ENCODE results near the gene TATDN3.
A peak's percentile ranks its signal among the peaks of the same experiment; 100 is the strongest.

Gene TATDN3

GRCh38 chr1:212780759-212781158 lies 10.9 kb upstream of the TATDN3 start:
- no peak overlapping the region for H3K4me3 ChIP-seq (ENCODE audit: low read depth, low read length)
- DNase-seq (ENCODE audit: low read depth) = no peak
- TF ChIP-seq, protein P1, sequence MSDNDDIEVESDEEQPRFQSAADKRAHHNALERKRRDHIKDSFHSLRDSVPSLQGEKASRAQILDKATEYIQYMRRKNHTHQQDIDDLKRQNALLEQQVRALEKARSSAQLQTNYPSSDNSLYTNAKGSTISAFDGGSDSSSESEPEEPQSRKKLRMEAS (IDR thresholded peaks at IDR 0.05; ENCODE audit: low read depth, low read length) = no peak
- no peak for TF ChIP-seq POLR2A (IDR thresholded peaks at IDR 0.05; ENCODE audit: extremely low read depth, insufficient read length)
- TF ChIP-seq MYC (IDR thresholded peaks at IDR 0.05; ENCODE audit: low read depth, low read length) = no peak
- TF ChIP-seq, protein P2, sequence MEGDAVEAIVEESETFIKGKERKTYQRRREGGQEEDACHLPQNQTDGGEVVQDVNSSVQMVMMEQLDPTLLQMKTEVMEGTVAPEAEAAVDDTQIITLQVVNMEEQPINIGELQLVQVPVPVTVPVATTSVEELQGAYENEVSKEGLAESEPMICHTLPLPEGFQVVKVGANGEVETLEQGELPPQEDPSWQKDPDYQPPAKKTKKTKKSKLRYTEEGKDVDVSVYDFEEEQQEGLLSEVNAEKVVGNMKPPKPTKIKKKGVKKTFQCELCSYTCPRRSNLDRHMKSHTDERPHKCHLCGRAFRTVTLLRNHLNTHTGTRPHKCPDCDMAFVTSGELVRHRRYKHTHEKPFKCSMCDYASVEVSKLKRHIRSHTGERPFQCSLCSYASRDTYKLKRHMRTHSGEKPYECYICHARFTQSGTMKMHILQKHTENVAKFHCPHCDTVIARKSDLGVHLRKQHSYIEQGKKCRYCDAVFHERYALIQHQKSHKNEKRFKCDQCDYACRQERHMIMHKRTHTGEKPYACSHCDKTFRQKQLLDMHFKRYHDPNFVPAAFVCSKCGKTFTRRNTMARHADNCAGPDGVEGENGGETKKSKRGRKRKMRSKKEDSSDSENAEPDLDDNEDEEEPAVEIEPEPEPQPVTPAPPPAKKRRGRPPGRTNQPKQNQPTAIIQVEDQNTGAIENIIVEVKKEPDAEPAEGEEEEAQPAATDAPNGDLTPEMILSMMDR (IDR thresholded peaks at IDR 0.05; ENCODE audit: low read depth, low read length) = no peak

DNA sequence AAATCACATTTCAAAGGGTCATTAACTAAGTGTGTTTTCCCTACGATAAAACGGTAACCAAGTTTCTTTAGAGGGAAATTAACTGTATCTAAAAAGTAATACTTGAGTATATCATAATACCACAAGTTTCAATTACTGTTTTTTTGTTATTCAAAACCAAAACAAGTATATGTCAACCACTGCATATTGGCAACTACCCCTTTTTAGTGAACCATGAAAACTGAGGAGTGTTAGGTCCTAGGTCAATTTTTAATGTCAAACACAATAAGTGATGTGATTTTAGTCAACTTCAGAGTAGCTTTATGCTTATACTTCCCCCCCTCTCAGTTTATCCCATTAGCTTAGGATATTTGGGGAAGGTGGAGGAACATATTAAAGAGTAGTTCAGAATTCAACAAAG lies 10.5 kb upstream of the TATDN3 start:
- H3K4me3 ChIP-seq (ENCODE audit: low read depth, low read length) = no peak overlapping the region
- TF ChIP-seq MYC (IDR thresholded peaks at IDR 0.05; ENCODE audit: low read depth, low read length) = no peak
- no peak for DNase-seq (ENCODE audit: low read depth)

GRCh38 chr1:212782422-212783154 lies 9.1 kb upstream of the TATDN3 start:
- DNase-seq (ENCODE audit: low read depth) = peak; percentile 72
- TF ChIP-seq, protein P2 (IDR thresholded peaks at IDR 0.05; ENCODE audit: low read depth, low read length) = peak; percentile 23
- TF ChIP-seq MYC (IDR thresholded peaks at IDR 0.05; ENCODE audit: low read depth, low read length) (no peak), POLR2A (IDR thresholded peaks at IDR 0.05; ENCODE audit: extremely low read depth, insufficient read length) (no peak)
- H3K4me3 ChIP-seq (ENCODE audit: low read depth, low read length) = no peak overlapping the region

DNA sequence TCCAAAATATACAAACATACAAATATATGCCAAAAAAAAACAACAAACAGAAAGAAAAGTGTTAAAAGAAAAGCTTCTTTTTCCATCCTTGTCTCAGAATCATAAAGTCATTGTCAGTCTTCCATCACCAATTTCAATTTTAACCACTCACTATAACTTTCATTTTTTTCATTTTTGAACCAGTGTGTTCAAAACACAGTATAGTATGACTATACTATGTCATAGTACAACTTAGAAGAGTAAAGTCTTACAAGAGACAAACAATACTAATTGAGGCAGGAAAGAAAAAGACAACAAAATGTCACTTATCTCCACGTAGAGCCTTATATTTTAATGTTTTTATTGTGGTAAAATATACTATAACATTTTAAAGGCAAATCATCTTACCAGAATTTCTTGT lies 7.7 kb upstream of the TATDN3 start:
- TF ChIP-seq, protein P2 (IDR thresholded peaks at IDR 0.05; ENCODE audit: low read depth, low read length) = no peak
- TF ChIP-seq MYC (IDR thresholded peaks at IDR 0.05; ENCODE audit: low read depth, low read length) (no peak), POLR2A (IDR thresholded peaks at IDR 0.05; ENCODE audit: extremely low read depth, insufficient read length) (no peak)
- TF ChIP-seq, protein P1 (IDR thresholded peaks at IDR 0.05; ENCODE audit: low read depth, low read length) = no peak

DNA sequence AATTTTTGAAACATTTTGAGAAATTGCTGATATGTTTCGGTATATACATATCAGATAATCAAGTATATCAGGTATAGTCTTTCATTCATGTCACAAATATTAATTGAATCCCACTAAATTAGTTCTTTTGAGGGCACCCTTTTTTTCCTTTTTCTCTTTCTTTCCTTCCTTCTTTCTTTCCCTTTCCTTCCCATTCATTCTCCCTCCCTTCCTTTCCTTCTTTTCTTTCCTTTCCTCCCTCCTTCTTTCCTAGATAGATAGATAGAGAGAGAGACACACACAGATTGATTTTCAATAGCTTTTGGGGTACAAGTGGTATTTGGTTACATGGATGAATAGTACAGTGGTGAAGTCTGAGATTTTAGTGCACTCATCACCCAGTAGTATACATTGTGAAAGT lies 5.8 kb upstream of the TATDN3 start:
- no peak for TF ChIP-seq POLR2A (IDR thresholded peaks at IDR 0.05; ENCODE audit: extremely low read depth, insufficient read length)
- TF ChIP-seq MYC (IDR thresholded peaks at IDR 0.05; ENCODE audit: low read depth, low read length) = no peak
- TF ChIP-seq, protein P2 (IDR thresholded peaks at IDR 0.05; ENCODE audit: low read depth, low read length) = no peak
- TF ChIP-seq, protein P1 (IDR thresholded peaks at IDR 0.05; ENCODE audit: low read depth, low read length) = no peak
- no peak for DNase-seq (ENCODE audit: low read depth)

More for the DNA sequence above, 7.7 kb upstream of the TATDN3 start:
- H3K4me3 ChIP-seq (ENCODE audit: low read depth, low read length) = no peak overlapping the region
- DNase-seq (ENCODE audit: low read depth) = no peak

GRCh38 chr1:212791261-212791675 lies 426 bp upstream of the TATDN3 start:
- H3K4me3 ChIP-seq (ENCODE audit: low read depth, low read length) = peak overlapping the region; percentile 98
- TF ChIP-seq, protein P1 (IDR thresholded peaks at IDR 0.05; ENCODE audit: low read depth, low read length) = no peak
- TF ChIP-seq, protein P2 (IDR thresholded peaks at IDR 0.05; ENCODE audit: low read depth, low read length) = no peak
- no peak for TF ChIP-seq MYC (IDR thresholded peaks at IDR 0.05; ENCODE audit: low read depth, low read length)
- TF ChIP-seq POLR2A (IDR thresholded peaks at IDR 0.05; ENCODE audit: extremely low read depth, insufficient read length) = no peak
- no peak for DNase-seq (ENCODE audit: low read depth)

More for the DNA sequence above, 5.8 kb upstream of the TATDN3 start:
- H3K4me3 ChIP-seq (ENCODE audit: low read depth, low read length) = no peak overlapping the region

Data from NB4 (cell line).